Measurements from ENCODE around the gene SNX24.

The SNX24 gene

GRCh38 chr5:122997294-122997693, 151.9 kb downstream of the SNX24 start:
- DNase-seq (ENCODE audit: low read depth): no peak
- H3K4me3 ChIP-seq (ENCODE audit: low read depth, low read length): no peak overlapping the region
- TF ChIP-seq MAX (IDR thresholded peaks at IDR 0.05; ENCODE audit: low read depth, low read length) (no peak), CTCF (IDR thresholded peaks at IDR 0.05; ENCODE audit: low read depth, low read length) (no peak), POLR2A (IDR thresholded peaks at IDR 0.05; ENCODE audit: extremely low read depth, insufficient read length) (no peak), MYC (IDR thresholded peaks at IDR 0.05; ENCODE audit: low read depth, low read length) (no peak)

GRCh38 chr5:122999947-123000563, 154.6 kb downstream of the SNX24 start:
- no peak overlapping the region for H3K4me3 ChIP-seq (ENCODE audit: low read depth, low read length)
- TF ChIP-seq CTCF (IDR thresholded peaks at IDR 0.05; ENCODE audit: low read depth, low read length): peak; percentile 49
- no peak for TF ChIP-seq POLR2A (IDR thresholded peaks at IDR 0.05; ENCODE audit: extremely low read depth, insufficient read length)
- no peak for TF ChIP-seq MAX (IDR thresholded peaks at IDR 0.05; ENCODE audit: low read depth, low read length)
- TF ChIP-seq MYC (IDR thresholded peaks at IDR 0.05; ENCODE audit: low read depth, low read length): no peak
- peak; percentile 56 for DNase-seq (ENCODE audit: low read depth)

- DNase-seq (ENCODE audit: low read depth): no peak
- TF ChIP-seq MYC (IDR thresholded peaks at IDR 0.05; ENCODE audit: low read depth, low read length) (no peak), CTCF (IDR thresholded peaks at IDR 0.05; ENCODE audit: low read depth, low read length) (no peak), MAX (IDR thresholded peaks at IDR 0.05; ENCODE audit: low read depth, low read length) (no peak), POLR2A (IDR thresholded peaks at IDR 0.05; ENCODE audit: extremely low read depth, insufficient read length) (no peak)
- H3K4me3 ChIP-seq (ENCODE audit: low read depth, low read length): no peak overlapping the region
Observed at GRCh38 chr5:123000731-123001130, 155.3 kb downstream of the SNX24 start.

- DNase-seq (ENCODE audit: low read depth): no peak
- TF ChIP-seq MYC (IDR thresholded peaks at IDR 0.05; ENCODE audit: low read depth, low read length) (no peak), MAX (IDR thresholded peaks at IDR 0.05; ENCODE audit: low read depth, low read length) (no peak), CTCF (IDR thresholded peaks at IDR 0.05; ENCODE audit: low read depth, low read length) (no peak), POLR2A (IDR thresholded peaks at IDR 0.05; ENCODE audit: extremely low read depth, insufficient read length) (no peak)
- no peak overlapping the region for H3K4me3 ChIP-seq (ENCODE audit: low read depth, low read length)
Observed at GRCh38 chr5:123001808-123002207, 156.4 kb downstream of the SNX24 start.

GRCh38 chr5:123007182-123007581, 161.8 kb downstream of the SNX24 start:
- no peak for DNase-seq (ENCODE audit: low read depth)
- no peak for TF ChIP-seq MAX (IDR thresholded peaks at IDR 0.05; ENCODE audit: low read depth, low read length)
- no peak for TF ChIP-seq CTCF (IDR thresholded peaks at IDR 0.05; ENCODE audit: low read depth, low read length)
- TF ChIP-seq POLR2A (IDR thresholded peaks at IDR 0.05; ENCODE audit: extremely low read depth, insufficient read length): no peak
- no peak for TF ChIP-seq MYC (IDR thresholded peaks at IDR 0.05; ENCODE audit: low read depth, low read length)
- H3K4me3 ChIP-seq (ENCODE audit: low read depth, low read length): no peak overlapping the region

All from NB4 (cell line).